NCI-H1105 (cell line): ENCODE measurements around the gene AGTPBP1.
A peak's percentile ranks its signal among the peaks of the same experiment; 100 is the strongest.
"Not testable (repeated sequence)": the region's sequence is repeated elsewhere in the genome, so short reads cannot be mapped to it uniquely, and the experiment has no call there.

Experiments used
- DNase-seq: peaks from one replicate; lab custom pipeline; 2025; lab: John Stamatoyannopoulos, UW

The AGTPBP1 gene, protein sequence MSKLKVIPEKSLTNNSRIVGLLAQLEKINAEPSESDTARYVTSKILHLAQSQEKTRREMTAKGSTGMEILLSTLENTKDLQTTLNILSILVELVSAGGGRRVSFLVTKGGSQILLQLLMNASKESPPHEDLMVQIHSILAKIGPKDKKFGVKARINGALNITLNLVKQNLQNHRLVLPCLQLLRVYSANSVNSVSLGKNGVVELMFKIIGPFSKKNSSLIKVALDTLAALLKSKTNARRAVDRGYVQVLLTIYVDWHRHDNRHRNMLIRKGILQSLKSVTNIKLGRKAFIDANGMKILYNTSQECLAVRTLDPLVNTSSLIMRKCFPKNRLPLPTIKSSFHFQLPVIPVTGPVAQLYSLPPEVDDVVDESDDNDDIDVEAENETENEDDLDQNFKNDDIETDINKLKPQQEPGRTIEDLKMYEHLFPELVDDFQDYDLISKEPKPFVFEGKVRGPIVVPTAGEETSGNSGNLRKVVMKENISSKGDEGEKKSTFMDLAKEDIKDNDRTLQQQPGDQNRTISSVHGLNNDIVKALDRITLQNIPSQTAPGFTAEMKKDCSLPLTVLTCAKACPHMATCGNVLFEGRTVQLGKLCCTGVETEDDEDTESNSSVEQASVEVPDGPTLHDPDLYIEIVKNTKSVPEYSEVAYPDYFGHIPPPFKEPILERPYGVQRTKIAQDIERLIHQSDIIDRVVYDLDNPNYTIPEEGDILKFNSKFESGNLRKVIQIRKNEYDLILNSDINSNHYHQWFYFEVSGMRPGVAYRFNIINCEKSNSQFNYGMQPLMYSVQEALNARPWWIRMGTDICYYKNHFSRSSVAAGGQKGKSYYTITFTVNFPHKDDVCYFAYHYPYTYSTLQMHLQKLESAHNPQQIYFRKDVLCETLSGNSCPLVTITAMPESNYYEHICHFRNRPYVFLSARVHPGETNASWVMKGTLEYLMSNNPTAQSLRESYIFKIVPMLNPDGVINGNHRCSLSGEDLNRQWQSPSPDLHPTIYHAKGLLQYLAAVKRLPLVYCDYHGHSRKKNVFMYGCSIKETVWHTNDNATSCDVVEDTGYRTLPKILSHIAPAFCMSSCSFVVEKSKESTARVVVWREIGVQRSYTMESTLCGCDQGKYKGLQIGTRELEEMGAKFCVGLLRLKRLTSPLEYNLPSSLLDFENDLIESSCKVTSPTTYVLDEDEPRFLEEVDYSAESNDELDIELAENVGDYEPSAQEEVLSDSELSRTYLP

DNA sequence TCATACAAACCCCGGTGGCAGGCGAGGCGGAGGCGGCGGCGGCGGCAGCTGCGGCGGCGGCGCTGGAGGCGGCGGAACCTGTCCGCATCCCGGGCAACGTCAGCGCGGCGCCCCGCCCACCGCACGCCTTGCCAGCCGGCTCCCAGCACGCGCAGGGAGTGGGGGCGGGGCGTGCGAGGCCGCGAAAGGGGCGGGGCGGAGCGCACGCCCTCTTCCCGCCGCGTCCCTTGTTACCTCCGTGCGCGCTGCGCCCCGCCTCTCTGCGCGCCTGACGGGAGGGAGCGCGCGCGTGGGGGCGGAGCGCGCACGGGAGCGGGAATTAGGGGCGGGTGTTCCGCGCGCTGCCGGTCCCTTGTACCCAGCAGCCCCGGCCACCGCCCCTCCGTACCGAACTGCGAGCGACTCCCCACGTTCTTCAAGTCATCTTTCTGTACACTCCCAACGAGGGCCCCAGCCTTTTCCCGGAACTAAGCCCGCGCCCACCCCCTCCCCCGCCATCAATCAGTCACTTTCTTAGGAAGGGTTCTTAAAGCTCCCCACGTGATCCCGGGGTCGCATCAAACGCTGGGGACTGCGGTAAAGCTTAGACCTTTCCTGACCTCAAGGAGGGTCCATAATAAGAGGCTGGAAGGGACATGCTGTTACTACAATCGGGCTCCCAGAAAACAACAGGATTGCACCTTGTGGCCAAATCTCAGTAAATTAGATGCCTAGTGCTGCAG lies at the start of gene AGTPBP1:
Gene AGTPBP1 (minus strand): TSS at position 80 of the 722 bp plus-strand sequence. CDS start 29,421 bp downstream, outside the sequence.
- DNase-seq = peak; percentile 89

- not testable (repeated sequence) for DNase-seq
Observed at GRCh38 chr9:85786116-85786515, 44.4 kb upstream of the AGTPBP1 start.

DNA sequence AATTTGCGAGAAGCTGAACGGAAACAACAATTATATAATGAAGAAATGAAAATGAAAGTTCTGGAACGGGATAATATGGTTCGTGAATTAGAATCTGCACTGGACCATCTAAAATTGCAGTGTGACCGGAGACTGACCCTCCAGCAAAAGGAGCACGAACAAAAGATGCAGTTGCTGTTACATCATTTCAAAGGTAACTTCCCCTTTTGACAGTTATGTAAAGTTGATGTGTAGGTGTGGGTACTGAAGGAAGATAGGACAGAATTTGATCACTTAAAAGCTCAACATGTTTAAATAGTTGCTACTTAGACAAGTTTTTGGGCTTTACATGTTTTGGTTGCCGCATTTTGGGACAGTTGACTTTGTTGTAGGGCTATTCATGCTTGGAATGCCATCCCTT lies 32.1 kb upstream of the AGTPBP1 start:
- not testable (repeated sequence) for DNase-seq

DNA sequence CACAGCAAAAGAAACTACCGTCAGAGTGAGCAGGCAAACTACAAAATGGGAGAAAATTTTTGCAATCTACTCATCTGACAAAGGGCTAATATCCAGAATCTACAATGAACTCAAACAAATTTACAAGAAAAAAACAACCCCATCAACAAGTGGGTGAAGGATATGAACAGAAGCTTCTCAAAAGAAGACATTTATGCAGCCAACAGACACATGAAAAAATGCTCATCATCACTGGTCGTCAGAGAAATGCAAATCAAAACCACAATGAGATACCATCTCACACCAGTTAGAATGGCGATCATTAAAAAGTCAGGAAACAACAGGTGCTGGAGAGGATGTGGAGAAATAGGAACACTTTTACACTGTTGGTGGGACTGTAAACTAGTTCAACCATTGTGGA lies 20.0 kb upstream of the AGTPBP1 start:
- DNase-seq = not testable (repeated sequence)

DNA sequence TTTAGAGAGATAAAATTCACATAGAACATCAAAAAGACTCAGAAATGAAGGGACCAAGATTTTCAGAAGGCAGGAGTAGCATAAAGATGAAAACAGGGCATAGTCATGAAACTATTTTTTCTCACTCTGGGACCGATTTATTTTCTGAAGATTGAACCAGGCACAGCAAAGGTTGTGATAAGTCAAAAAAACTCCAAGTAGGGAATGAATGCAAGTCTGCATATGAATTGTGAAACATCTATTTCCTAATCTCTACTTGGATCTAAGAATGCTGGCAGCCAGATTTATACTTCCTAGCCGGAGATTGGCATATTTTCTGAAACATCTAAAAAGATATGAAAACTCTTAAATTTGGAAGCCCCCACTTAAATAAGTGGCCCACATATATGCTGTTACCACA lies 16.0 kb upstream of the AGTPBP1 start:
- not testable (repeated sequence) for DNase-seq

DNA sequence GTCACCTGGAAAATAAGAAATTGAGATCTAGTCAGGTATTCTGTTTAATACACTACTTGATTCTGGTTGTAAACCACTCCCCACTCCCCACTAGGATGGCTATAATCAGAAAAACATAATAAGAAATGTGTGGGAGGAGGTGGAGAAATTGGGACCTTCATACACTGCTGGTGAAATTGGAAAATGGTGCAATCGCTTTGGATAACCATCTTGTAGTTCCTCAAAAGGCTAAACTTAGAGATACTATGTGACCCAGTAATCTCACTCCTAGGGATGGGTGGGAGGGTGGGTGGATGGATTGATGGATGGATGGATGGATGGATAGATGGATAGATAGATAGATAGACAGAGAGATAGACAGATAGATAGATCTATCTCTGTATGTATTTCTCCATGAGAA lies 14.5 kb upstream of the AGTPBP1 start:
- DNase-seq = not testable (repeated sequence)

GRCh38 chr9:85746309-85746708 lies 4.6 kb upstream of the AGTPBP1 start:
- no peak for DNase-seq

DNA sequence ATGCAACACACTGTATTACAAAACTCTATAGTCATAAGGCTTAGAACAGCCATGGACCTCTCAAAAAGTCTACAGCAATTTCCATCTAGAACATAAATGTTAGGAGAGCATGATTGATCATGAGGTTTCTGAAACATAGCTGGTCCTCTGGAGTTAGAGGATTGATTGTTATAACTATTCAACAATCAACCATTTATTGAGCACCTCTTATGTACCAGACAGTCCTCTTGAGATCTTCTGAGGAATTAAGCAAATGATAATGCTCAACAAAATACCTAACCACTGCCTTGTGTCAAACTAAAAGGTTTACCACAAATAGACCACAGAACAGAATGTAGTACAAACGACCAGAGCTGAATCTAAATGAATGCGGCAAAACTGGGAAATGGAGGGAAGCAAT lies 3.4 kb upstream of the AGTPBP1 start:
- DNase-seq = no peak

GRCh38 chr9:85744480-85744879 lies 2.7 kb upstream of the AGTPBP1 start:
- DNase-seq = no peak

DNA sequence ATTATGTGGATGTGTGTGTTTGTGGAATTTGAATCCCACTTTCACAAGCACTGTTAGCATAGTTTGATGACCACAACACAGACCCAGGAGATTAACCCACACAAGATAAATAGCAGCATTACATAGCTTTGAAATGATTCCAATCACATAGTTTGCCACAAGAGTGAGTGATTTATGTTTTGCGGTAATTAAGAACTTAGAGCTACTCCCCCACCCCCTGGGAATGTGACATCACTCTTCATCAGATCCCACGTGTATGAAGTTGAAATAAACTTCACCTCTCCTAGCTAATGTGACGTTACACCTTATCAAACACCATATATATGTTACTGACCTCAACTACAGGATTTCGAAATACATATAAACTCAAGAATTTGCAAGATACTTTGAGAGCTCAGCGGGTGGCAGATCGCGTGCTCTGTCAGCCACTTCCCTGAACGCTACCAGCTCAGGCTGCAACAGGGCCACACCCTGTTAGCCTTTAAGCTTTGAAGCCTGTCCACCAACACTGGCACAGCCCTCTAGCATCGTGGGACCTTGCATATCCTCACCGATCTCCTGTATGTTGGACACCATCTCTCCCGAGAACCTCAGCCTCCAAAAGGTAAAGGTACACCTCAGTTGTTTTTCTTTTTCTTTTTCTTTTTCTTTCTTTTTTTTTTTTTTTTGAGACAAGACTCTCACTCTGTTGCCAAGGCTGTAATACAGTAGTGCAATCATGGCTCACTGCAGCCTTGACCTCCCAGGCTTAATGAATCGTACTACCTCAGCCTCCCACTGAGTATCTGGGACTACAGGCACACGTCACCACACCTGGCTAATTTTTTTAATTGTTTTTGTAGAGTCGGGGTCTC lies 1.7 kb upstream of the AGTPBP1 start:
- no peak for DNase-seq

DNA sequence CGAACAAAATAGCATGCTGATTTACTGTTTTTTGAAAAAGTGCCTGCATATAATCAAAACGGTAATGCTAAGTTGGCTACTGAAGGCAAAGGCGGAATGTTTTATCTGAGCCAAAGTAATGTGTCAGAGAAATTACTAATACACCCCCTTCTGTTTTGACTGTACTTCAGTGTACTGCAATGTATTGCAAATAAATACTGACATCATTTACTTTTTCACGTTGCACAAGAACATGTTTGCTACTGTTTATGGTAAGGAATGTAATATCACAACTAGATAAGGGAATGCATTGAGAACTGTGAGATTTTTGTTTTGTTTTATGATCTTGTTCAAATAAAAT lies 813 bp upstream of the AGTPBP1 start:
- no peak for DNase-seq

DNA sequence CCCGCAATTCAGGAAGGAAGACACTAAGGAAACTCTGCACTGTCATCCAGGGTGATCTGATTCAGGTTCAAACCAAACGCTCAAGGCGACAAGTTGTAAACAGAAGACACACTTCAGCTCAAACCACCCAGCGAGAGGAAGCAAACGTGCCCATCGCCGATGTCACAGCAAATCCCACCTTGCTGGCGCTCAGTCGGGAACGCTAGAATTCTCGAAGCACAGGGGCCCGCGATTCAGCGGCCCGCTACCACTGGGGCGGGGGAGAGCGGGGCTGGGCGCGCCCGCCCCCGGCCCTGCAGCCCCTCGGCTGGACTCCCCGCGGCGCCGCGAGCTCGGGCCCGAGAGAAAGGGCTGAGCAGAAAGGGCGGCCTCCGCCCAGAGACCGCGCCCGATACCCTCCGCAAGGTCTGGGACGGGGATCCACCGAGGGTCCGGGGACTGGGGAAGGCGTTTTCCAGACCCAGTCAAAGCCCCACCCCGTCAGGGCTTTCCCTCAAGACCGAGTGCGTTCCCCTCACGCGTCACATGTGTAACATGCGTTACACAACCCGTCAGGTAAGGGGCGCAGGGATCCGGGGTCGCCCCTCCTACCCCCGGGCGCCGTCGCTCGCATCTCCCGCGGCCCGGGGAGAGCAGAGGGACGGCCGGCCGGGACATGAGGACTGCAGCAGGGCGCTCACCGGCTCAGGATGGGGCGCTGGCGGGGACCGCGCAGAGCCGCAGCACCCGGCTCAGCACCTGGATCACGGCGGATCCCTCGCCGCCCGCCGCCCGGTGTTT lies 469 bp downstream of the AGTPBP1 start:
- DNase-seq = peak; percentile 50

GRCh38 chr9:85740787-85741094 lies 1.0 kb downstream of the AGTPBP1 start:
- DNase-seq = no peak

GRCh38 chr9:85738509-85738908 lies 3.2 kb downstream of the AGTPBP1 start:
- no peak for DNase-seq

- DNase-seq = no peak
Observed at GRCh38 chr9:85737671-85738070, 4.1 kb downstream of the AGTPBP1 start.

DNA sequence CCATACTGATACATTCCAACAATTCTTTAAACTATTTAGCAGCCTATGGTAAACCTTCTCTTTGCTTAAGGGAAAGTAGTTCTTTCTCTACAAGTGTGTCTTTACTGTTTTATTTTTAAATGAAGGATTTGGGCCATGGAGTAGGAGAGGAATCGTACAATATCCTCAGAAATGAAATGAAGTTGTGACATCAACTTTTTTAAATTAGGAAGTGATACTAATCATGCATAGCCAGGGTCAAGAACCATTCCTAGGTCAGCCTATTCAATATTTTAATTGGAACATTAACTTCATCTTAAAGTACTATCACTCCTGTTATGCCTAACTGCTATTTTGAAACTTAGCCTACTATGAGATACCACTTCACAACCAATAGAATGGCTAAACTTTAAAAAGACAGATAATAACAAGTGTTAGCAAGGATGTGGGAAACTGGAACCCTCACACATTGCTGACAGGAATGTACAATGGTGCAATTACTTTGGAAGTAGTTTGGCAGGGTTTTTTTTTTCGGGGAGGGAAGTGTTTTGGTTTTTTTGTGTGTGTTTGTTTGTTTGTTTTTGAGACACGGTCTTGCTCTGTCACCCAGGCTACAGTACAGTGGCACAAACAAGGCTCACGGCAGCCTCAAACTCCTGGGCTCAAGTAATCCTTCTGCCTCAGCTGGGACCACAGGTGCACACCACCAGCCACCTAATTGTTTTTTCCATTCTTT lies 10.7 kb downstream of the AGTPBP1 start:
- no peak for DNase-seq

GRCh38 chr9:85729882-85730281 lies 11.9 kb downstream of the AGTPBP1 start:
- DNase-seq = no peak

- DNase-seq = no peak
Observed at GRCh38 chr9:85727500-85727899, 14.3 kb downstream of the AGTPBP1 start.

DNA sequence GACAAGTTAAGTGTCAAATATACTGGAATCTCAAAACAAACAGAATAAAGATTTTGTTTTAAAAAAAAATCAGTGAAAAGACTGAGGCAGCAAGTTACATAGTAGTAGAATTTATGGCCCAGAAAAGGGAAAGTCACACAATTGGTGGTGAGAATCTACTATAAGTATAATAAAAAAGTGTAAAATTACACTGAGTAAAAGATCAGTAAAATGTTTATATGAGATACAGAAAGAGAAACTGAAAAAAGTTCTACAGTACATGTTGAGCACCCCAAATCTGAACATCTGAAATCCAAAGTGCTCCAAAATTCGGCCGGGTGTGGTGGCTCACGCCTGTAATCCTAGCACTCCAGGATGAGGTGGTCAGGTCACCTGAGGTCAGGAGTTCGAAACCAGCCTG lies 15.0 kb downstream of the AGTPBP1 start:
- DNase-seq = no peak

GRCh38 chr9:85723215-85723614 lies 18.5 kb downstream of the AGTPBP1 start:
- DNase-seq = no peak
